ENCODE results near the gene SEMA6D.

The SEMA6D gene

GRCh38 chr15:47792231-47792630 is 74.9 kb downstream of the SEMA6D start:
- no peak for DNase-seq

- no peak for DNase-seq
Measured at GRCh38 chr15:47794252-47794914, 77.1 kb downstream of the SEMA6D start.

- no peak for DNase-seq
Measured at GRCh38 chr15:47795864-47796263, 78.6 kb downstream of the SEMA6D start.

GRCh38 chr15:47796339-47796738 is 79.0 kb downstream of the SEMA6D start:
- no peak for DNase-seq

GRCh38 chr15:47796830-47797229 is 79.5 kb downstream of the SEMA6D start:
- DNase-seq, result no peak

- no peak for DNase-seq
Measured at GRCh38 chr15:47801522-47801921, 84.2 kb downstream of the SEMA6D start.

DNA sequence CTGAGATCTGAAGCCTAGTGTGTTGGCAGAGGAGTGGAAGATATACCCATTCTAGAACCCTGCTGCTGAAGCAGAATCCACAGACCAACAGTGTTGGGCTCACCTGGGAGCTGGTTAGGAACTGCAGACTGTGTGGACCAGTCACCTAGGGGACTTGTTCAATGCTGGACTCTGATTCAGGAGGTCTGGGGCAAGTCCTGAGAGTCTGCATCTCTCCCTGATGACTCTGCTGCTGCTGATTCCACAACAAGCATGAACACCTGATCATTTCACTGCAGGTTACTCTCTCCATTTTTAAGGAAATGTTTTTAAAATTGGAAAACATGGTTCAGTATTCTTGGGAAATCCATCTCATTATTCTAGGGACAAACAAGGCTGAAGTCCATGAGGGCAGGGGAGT is 84.9 kb downstream of the SEMA6D start:
- no peak for DNase-seq

- DNase-seq, result no peak
Measured at GRCh38 chr15:47803767-47804166, 86.5 kb downstream of the SEMA6D start.

DNA sequence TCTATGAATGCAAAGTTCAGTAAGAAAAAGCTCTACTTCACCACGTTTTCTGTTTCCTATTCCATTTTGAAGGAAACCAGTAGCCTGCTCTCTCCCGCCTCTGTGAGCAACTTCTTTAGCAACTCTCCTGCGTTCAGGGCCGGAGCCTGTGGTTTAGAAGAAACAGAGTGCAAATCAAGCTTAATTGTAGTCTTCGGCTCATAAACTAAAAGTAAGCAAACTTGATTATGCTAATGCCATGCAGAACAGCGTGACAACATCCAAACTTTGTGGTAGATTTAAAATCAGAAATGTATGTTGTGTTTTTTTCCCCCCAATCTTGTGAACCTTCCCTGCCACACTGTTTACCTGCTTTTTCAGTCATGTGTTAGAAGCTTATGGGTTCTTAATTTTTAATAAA is 87.4 kb downstream of the SEMA6D start:
- DNase-seq, result no peak

GRCh38 chr15:47806008-47806407 is 88.7 kb downstream of the SEMA6D start:
- DNase-seq, result no peak

GRCh38 chr15:47811172-47811571 is 93.9 kb downstream of the SEMA6D start:
- no peak for DNase-seq

DNA sequence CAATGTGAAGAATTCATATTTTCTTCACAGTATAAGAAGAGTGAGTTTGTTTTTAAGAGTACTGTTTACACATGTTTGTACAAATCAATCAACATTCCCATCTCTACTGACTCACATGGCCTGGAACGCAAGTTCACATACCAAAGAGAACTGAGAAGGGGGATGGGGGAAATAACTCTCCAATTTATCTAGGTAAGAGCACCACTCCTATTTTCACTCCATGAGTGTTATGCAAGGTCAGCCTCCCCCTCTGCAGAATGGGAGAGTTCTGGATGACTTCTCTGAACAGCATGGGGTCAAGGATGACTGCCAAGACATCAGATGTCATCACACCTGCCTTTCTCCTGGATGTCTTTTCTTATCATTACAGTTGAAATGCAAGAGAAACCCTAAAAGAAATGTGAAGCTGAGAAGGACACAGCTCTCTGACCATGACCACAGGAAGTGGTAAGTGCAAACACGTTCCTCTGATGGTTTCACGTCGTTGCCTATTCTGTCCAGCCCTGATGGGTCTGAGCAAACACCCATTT is 95.2 kb downstream of the SEMA6D start:
- DNase-seq, result no peak

DNA sequence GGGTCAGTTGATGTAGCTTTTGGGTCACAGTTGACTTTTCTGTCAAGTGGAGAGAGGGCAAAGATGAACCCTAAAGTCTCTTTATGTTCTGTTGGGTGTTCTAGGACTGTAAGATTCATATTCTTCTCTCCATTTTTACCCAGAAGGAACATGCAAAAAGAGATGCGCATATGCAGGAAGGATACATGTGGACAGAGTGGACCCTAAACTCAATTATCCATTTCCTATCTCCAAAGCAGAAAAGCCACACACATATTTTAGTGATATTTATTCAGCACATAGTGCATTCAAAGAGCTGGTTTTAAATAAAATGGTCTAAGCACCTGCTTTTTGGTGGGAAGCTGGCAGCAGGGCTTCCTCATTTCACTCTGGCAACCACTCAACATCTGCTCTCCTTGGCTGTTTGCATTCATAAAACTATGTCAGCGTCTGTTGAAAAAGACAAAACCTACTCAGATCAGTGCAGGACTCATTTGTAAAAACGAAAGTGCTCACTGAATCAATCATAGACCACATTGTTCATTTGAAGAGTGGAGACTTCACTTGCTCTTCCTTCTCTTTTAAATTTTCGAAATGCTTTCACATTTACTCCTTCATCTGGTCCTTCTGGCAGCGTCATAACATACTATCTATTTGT is 96.6 kb downstream of the SEMA6D start:
- DNase-seq, result no peak

GRCh38 chr15:47814620-47815019 is 97.3 kb downstream of the SEMA6D start:
- no peak for DNase-seq

GRCh38 chr15:47817969-47818548 is 100.8 kb downstream of the SEMA6D start:
- no peak for DNase-seq

DNA sequence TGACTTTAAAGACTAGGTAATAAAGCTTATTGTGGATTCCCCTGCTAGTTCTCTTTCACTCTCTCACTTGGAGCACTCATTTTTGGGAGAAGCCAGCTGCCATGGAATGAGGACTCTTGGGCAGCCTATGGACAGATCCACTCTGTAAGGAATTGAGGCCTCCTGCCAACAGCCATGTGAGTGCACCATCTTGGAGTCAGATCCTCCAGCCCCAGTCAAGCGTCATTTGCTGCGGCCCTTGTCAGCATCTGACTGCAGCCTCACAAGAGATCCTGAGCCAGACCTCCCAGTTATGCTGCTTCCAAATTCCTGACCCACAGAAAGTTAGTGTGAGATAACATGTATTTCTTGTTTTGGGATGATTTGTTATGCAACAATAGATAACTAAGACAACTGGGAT is 101.9 kb downstream of the SEMA6D start:
- DNase-seq, result no peak

- no peak for DNase-seq
Measured at GRCh38 chr15:47820057-47820746, 102.9 kb downstream of the SEMA6D start.

DNA sequence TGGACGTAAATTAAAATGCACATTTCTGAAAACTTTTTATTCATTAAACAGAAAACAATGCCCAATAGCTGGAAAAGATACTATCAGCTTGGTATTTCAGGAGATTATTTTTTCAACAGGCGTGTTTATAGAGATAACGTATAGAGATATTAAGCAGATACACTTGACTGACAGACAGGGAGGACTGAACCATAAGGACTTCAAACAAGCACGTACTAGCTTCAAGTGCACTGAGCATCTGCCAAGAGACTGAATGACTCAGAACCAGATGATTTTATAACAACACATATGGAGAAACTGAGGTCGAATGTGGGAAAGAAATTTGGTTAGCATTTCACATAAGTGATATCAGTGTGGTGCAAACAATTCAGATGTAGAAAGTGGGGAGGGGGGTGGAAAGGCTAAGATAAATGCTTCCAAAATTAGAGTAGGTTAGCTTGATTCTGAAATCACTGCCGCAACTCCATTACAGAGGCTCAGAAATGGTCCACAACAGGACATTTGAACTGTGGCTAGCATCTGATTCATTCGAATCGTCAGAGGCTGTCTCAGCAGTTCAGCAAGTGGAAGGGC is 103.5 kb downstream of the SEMA6D start:
- DNase-seq, result no peak

DNA sequence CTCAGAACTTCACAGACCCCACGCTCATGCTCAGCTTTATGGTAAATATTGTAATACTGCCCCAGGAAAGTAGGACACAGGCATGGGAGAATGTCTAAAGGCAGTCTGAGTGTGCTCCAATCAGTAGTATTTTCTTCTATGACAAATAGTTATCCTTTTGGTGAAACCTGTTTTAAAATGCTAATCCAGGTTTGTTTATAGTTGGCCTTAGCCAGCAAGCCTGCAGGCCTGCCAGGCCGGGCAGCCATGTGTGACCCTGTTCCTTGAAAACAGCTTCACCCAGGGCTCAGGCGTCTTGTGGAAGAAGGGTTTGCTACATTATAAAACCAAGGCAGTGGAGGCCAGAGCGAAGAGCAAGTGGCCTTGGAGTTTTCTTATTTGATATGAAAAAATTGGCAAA is 104.7 kb downstream of the SEMA6D start:
- DNase-seq, result no peak

Data from stimulated activated CD4-positive, alpha-beta T cell treated with anti-CD3 and anti-CD28 coated beads, Interleukin-4, amount 100 ng/mL, for 24 hours (primary cell).